Pancreas (tissue), 10 donors: ENCODE data around the gene MAPKBP1. TPM values are rescaled to one million over a fixed set of nuclear protein-coding genes. Genes with fewer than 3 reads are reported as not detected.

Experiments used
- ATAC-seq, 4 donors: fragments of 200-7000 bp; cut with Tn5 transposase; one replicate each; pipeline versions ENCODE4 v1.8.0 to v1.9.1; 2020; ENCODE audit warnings: mild to moderate bottlenecking in 4 of 4, moderate library complexity in 4 of 4
- DNase-seq, 6 donors: peaks; one replicate each; pipeline ENCODE4 v3.0.0-alpha.2; 2020
- FAIRE-seq: peaks from 2 replicates; lab custom pipeline; 2012; peaks lifted over from hg19 to GRCh38; lab: Jason Lieb, UNC
- H3K27ac ChIP-seq, 4 donors: fragments of 200-600 bp; sonication (generic); 1 replicate in 3 of 4; 2 replicates in 1 of 4; pipeline versions ENCODE4 v1.5.0 to v1.8.0; 2020
- H3K27me3 ChIP-seq, 4 donors: fragments of 200-600 bp; one replicate each; pipeline ENCODE4 v1.8.0; 2021
- H3K36me3 ChIP-seq, 3 donors: fragments of 200-600 bp; sonication (generic) in 1 of 3; one replicate each; pipeline versions ENCODE4 v1.5.0 to v1.8.0; 2020 to 2021
- H3K4me1 ChIP-seq, 3 donors: fragments of 200-600 bp; one replicate each; pipeline ENCODE4 v1.8.0; 2021
- H3K4me3 ChIP-seq, 4 donors: fragments of 200-600 bp; sonication (generic) in 2 of 4; one replicate each; pipeline versions ENCODE4 v1.5.0 to v1.8.0; 2020 to 2021
- H3K9me3 ChIP-seq, 4 donors: fragments of 200-600 bp; one replicate each; pipeline ENCODE4 v1.8.0; 2021
- WGBS, 2 donors: extraction: QIAGEN DNeasy Blood & Tissue Kit; methylation state at CpG; one replicate each; pipeline ENCODE4 v1.1.7; 2013; 5-methylcytosine and 5-hydroxymethylcytosine counted together
- intact Hi-C, 3 donors: fragments of 100-400 bp; cut with DNase I; formaldehyde crosslinking; loops; one replicate each; pipeline versions ENCODE4 v1.11.1 to v1.14.2; 2022
- polyA plus RNA-seq, 2 donors: library from polyadenylated mRNA; stranded (reverse); fragments of 200-250 nt; gene quantifications; one replicate each; pipeline ENCODE4 v1.2.3, GENCODE V29; 2013
- total RNA-seq, 6 donors: library from RNA; stranded (reverse); fragmentation: NEBNext Ultra II Directional in 4 of 6; extraction: Animal tissue kit (Norgen Biotek cat#: 25700) in 4 of 6; gene quantifications; one replicate each; pipeline versions ENCODE4 v1.2.1 to v1.2.4, GENCODE V29; 2021 to 2023
- TF ChIP-seq, protein P1 (sequence below), 4 donors: fragments of 200-600 bp; sonication (generic) in 3 of 4; IDR thresholded peaks; one replicate each; pipeline versions ENCODE4 v1.5.0 to v1.8.0; 2021; ENCODE audit warnings: antibody characterized with exemption in 4 of 4
- donor health status: healthy with polysubstance abuse.
- donor health status: DM: no; HTN: no; CAD: no; lungs with moderate emphysema.
- donor health status: DM: no; HTN: no; CAD: no.
- donor health status: control.
- donor health status: control.
- donor health status: Bipolar disorder and iron deficiency.
- donor health status: DM: yes; HTN: yes; CAD: no.
- donor health status: DM: no; HTN: no; CAD: no.
- donor health status: DM: no; HTN: no; CAD: no.
- donor health status: DM: yes; HTN: yes; CAD: no.

The MAPKBP1 gene
- total and polyA plus RNA-seq, 8 donors = 5.3 to 19.2 (median 8.9) TPM

DNA sequence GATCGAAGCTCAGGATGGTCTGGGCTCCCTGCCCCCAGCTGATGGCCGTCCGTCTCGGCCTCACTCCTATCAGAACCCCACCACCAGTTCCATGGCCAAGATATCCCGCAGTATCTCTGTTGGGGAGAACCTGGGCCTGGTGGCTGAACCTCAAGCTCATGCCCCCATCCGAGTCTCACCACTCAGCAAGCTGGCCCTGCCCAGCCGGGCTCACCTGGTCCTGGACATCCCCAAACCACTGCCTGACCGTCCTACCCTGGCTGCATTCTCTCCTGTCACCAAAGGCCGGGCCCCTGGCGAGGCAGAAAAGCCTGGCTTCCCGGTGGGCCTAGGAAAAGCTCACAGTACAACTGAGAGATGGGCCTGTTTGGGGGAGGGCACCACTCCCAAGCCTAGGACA lies 49.2 kb downstream of the MAPKBP1 start:
- peaks cover 0 to 8% (median 0%) of the 10 kb centered on the region in 3 donors for H3K36me3 ChIP-seq
- 92 to 93% methylated on average over 11 of the region's 11 CpGs for WGBS, 2 donors
- no peak for FAIRE-seq
- H3K9me3 ChIP-seq = no peaks in the 10 kb centered on the region
- TF ChIP-seq, protein P1, sequence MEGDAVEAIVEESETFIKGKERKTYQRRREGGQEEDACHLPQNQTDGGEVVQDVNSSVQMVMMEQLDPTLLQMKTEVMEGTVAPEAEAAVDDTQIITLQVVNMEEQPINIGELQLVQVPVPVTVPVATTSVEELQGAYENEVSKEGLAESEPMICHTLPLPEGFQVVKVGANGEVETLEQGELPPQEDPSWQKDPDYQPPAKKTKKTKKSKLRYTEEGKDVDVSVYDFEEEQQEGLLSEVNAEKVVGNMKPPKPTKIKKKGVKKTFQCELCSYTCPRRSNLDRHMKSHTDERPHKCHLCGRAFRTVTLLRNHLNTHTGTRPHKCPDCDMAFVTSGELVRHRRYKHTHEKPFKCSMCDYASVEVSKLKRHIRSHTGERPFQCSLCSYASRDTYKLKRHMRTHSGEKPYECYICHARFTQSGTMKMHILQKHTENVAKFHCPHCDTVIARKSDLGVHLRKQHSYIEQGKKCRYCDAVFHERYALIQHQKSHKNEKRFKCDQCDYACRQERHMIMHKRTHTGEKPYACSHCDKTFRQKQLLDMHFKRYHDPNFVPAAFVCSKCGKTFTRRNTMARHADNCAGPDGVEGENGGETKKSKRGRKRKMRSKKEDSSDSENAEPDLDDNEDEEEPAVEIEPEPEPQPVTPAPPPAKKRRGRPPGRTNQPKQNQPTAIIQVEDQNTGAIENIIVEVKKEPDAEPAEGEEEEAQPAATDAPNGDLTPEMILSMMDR (IDR thresholded peaks at IDR 0.05) = no peak
- no peak overlapping the region for H3K27ac ChIP-seq
- peak in 1 of 6 donors; percentile 67 for DNase-seq
- ATAC-seq = no peak
- no peaks in the 10 kb centered on the region for H3K27me3 ChIP-seq
- peaks cover 0 to 15% (median 4%) of the 10 kb centered on the region in 3 donors for H3K4me1 ChIP-seq
- no peak overlapping the region for H3K4me3 ChIP-seq
- intact Hi-C loops = loop anchor here in 1 of 3 donors (5.0 kb wide), 1 partner anchor 84 kb away; no protein-coding TSS in a partner anchor

GRCh38 chr15:41824062-41824745 lies 49.9 kb downstream of the MAPKBP1 start:
- Histone ChIP-seq H3K36me3 (peaks cover 0 to 6% (median 0%) of the 10 kb centered on the region in 3 donors), H3K27me3 (no peaks in the 10 kb centered on the region), H3K9me3 (no peaks in the 10 kb centered on the region), H3K4me3 (no peak overlapping the region), H3K27ac (no peak overlapping the region), H3K4me1 (peaks cover 6 to 15% (median 11%) of the 10 kb centered on the region in 3 donors)
- intact Hi-C loops = loop anchor here in 1 of 3 donors (5.0 kb wide), 1 partner anchor 83 kb away; no protein-coding TSS in a partner anchor
- 92 to 94% methylated on average over 19 of the region's 19 CpGs for WGBS, 2 donors
- DNase-seq (peak in 1 of 6 donors; percentile 63), FAIRE-seq (no peak), ATAC-seq (no peak)
- TF ChIP-seq, protein P1 (IDR thresholded peaks at IDR 0.05) = no peak

DNA sequence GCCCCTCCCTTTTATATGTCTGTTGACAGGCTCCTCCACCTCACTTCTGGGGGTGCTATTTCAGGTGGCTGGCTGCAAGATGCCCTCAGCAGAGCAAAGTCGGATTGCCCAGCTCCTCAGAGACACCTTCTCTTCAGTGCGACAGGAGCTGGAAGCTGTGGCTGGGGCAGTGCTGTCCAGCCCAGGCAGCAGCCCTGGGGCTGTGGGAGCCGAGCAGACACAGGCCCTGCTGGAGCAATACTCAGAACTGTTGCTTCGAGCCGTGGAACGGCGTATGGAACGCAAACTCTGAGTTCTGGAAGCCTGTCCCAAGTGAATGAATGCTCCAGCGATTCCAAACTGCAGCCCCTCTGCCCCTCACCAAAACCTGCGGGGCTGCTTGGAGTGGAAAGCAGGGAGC lies 50.9 kb downstream of the MAPKBP1 start:
- peaks cover 6 to 15% (median 11%) of the 10 kb centered on the region in 3 donors for H3K4me1 ChIP-seq
- H3K27ac ChIP-seq = no peak overlapping the region
- TF ChIP-seq, protein P1 (IDR thresholded peaks at IDR 0.05) = no peak
- ATAC-seq = no peak
- peak in 1 of 6 donors; percentile 51 for DNase-seq
- 91 to 95% methylated on average over 10 of the region's 10 CpGs for WGBS, 2 donors
- no peaks in the 10 kb centered on the region for H3K27me3 ChIP-seq
- no peak overlapping the region for H3K4me3 ChIP-seq
- H3K36me3 ChIP-seq = peaks cover 0 to 6% (median 0%) of the 10 kb centered on the region in 3 donors
- intact Hi-C loops = no loop called here
- FAIRE-seq = no peak
- no peaks in the 10 kb centered on the region for H3K9me3 ChIP-seq

GRCh38 chr15:41825572-41826535 lies 51.6 kb downstream of the MAPKBP1 start:
- H3K27ac ChIP-seq = no peak overlapping the region
- no peak overlapping the region for H3K4me3 ChIP-seq
- no peaks in the 10 kb centered on the region for H3K27me3 ChIP-seq
- H3K36me3 ChIP-seq = peaks cover 0 to 6% (median 0%) of the 10 kb centered on the region in 3 donors
- intact Hi-C loops = no loop called here
- peaks cover 6 to 12% (median 11%) of the 10 kb centered on the region in 3 donors for H3K4me1 ChIP-seq
- H3K9me3 ChIP-seq = no peaks in the 10 kb centered on the region
- WGBS, 2 donors = 84 to 90% methylated on average over 13 of the region's 13 CpGs
- FAIRE-seq (no peak), ATAC-seq (no peak), DNase-seq (peak in 1 of 6 donors; percentile 66)
- TF ChIP-seq, protein P1 (IDR thresholded peaks at IDR 0.05) = no peak
